HG03139 (cell line): ENCODE data around the gene PTPRG.

Experiments
- ATAC-seq: cut with Tn5 transposase; IDR thresholded peaks from one replicate; pipeline ENCODE4 v1.9.1; 2021; ENCODE audit not compliant: unreplicated experiment

Gene PTPRG

GRCh38 chr3:62238431-62238830, 677.1 kb downstream of the PTPRG start:
- no peak for ATAC-seq

- ATAC-seq, result no peak
These were observed 679.9 kb downstream of the PTPRG start for GRCh38 chr3:62241279-62241678.

GRCh38 chr3:62242831-62243509, 681.6 kb downstream of the PTPRG start:
- ATAC-seq, result no peak

- no peak for ATAC-seq
These were observed 684.7 kb downstream of the PTPRG start for GRCh38 chr3:62246094-62246493.

GRCh38 chr3:62246985-62247384, 685.6 kb downstream of the PTPRG start:
- ATAC-seq, result no peak

- no peak for ATAC-seq
These were observed 687.5 kb downstream of the PTPRG start for GRCh38 chr3:62248734-62249483.

GRCh38 chr3:62249484-62249776, 688.1 kb downstream of the PTPRG start:
- no peak for ATAC-seq

- no peak for ATAC-seq
These were observed 688.6 kb downstream of the PTPRG start for GRCh38 chr3:62249855-62250543.

- no peak for ATAC-seq
These were observed 691.2 kb downstream of the PTPRG start for GRCh38 chr3:62252438-62253157.

GRCh38 chr3:62253971-62254370, 692.6 kb downstream of the PTPRG start:
- no peak for ATAC-seq

- ATAC-seq, result no peak
These were observed 694.4 kb downstream of the PTPRG start for GRCh38 chr3:62255758-62256157.

GRCh38 chr3:62259924-62260323, 698.6 kb downstream of the PTPRG start:
- ATAC-seq, result no peak

GRCh38 chr3:62260655-62261054, 699.3 kb downstream of the PTPRG start:
- ATAC-seq, result no peak

GRCh38 chr3:62261121-62261520, 699.8 kb downstream of the PTPRG start:
- no peak for ATAC-seq

GRCh38 chr3:62261736-62262135, 700.4 kb downstream of the PTPRG start:
- no peak for ATAC-seq

- no peak for ATAC-seq
These were observed 704.2 kb downstream of the PTPRG start for GRCh38 chr3:62265528-62265927.

- ATAC-seq, result no peak
These were observed 705.4 kb downstream of the PTPRG start for GRCh38 chr3:62266668-62267283.

- no peak for ATAC-seq
These were observed 715.3 kb downstream of the PTPRG start for GRCh38 chr3:62276658-62277180.

- no peak for ATAC-seq
These were observed 716.1 kb downstream of the PTPRG start for GRCh38 chr3:62277450-62277849.

- no peak for ATAC-seq
These were observed 716.6 kb downstream of the PTPRG start for GRCh38 chr3:62277986-62278385.

GRCh38 chr3:62281726-62282125, 720.4 kb downstream of the PTPRG start:
- ATAC-seq, result no peak
